Measurements from ENCODE around the gene GALK2. TPM values are rescaled to one million over a fixed set of nuclear protein-coding genes. Genes with fewer than 3 reads are reported as not detected.
"Not testable (repeated sequence)": the region's sequence is repeated elsewhere in the genome, so short reads cannot be mapped to it uniquely, and the experiment has no call there.

The GALK2 gene
- total RNA-seq, 1 donor from 2014 or later = 25.4 TPM

- H3K9me3 Mint-ChIP-seq = no peaks in the 10 kb centered on the region
- TF ChIP-seq CTCF (IDR thresholded peaks at IDR 0.05; ENCODE audit: unreplicated experiment) = no peak
- H3K4me1 Mint-ChIP-seq = no peaks in the 10 kb centered on the region
- H3K27me3 Mint-ChIP-seq (ENCODE audit: low read depth) = no peaks in the 10 kb centered on the region
- H3K4me3 Mint-ChIP-seq = no peak overlapping the region
- no peak overlapping the region for H3K27ac Mint-ChIP-seq
- H3K36me3 Mint-ChIP-seq = peaks cover 19% of the 10 kb centered on the region
- DNase-seq (ENCODE audit: low spot score in 2 of 2, unreplicated experiment in 2 of 2) = no peak
Observed at GRCh38 chr15:49164865-49165264, 5.2 kb upstream of the GALK2 start.

- H3K4me1 Mint-ChIP-seq = peaks cover 3% of the 10 kb centered on the region
- H3K27me3 Mint-ChIP-seq (ENCODE audit: low read depth) = no peaks in the 10 kb centered on the region
- no peak overlapping the region for H3K4me3 Mint-ChIP-seq
- no peak overlapping the region for H3K27ac Mint-ChIP-seq
- H3K9me3 Mint-ChIP-seq = no peaks in the 10 kb centered on the region
- peaks cover 11% of the 10 kb centered on the region for H3K36me3 Mint-ChIP-seq
- TF ChIP-seq CTCF (IDR thresholded peaks at IDR 0.05; ENCODE audit: unreplicated experiment) = no peak
- no peak for DNase-seq (ENCODE audit: low spot score in 2 of 2, unreplicated experiment in 2 of 2)
Observed at GRCh38 chr15:49168016-49168415, 2.0 kb upstream of the GALK2 start.

GRCh38 chr15:49171790-49172189 lies 1.7 kb downstream of the GALK2 start:
- TF ChIP-seq CTCF (IDR thresholded peaks at IDR 0.05; ENCODE audit: unreplicated experiment) = no peak
- H3K27me3 Mint-ChIP-seq (ENCODE audit: low read depth) = no peaks in the 10 kb centered on the region
- no peak for DNase-seq (ENCODE audit: low spot score in 2 of 2, unreplicated experiment in 2 of 2)
- H3K36me3 Mint-ChIP-seq = peaks cover 12% of the 10 kb centered on the region
- H3K4me3 Mint-ChIP-seq = peak overlapping the region; percentile 94
- peaks cover 11% of the 10 kb centered on the region for H3K9me3 Mint-ChIP-seq
- H3K4me1 Mint-ChIP-seq = peaks cover 3% of the 10 kb centered on the region
- H3K27ac Mint-ChIP-seq = peak overlapping the region; percentile 50

GRCh38 chr15:49174902-49175301 lies 4.9 kb downstream of the GALK2 start:
- H3K27ac Mint-ChIP-seq = no peak overlapping the region
- peaks cover 11% of the 10 kb centered on the region for H3K9me3 Mint-ChIP-seq
- peaks cover 16% of the 10 kb centered on the region for H3K36me3 Mint-ChIP-seq
- DNase-seq (ENCODE audit: low spot score in 2 of 2, unreplicated experiment in 2 of 2) = no peak
- no peak overlapping the region for H3K4me3 Mint-ChIP-seq
- peaks cover 3% of the 10 kb centered on the region for H3K4me1 Mint-ChIP-seq
- TF ChIP-seq CTCF (IDR thresholded peaks at IDR 0.05; ENCODE audit: unreplicated experiment) = no peak
- H3K27me3 Mint-ChIP-seq (ENCODE audit: low read depth) = no peaks in the 10 kb centered on the region

- H3K27me3 Mint-ChIP-seq (ENCODE audit: low read depth); DNase-seq (ENCODE audit: low spot score in 2 of 2, unreplicated experiment in 2 of 2); H3K27ac Mint-ChIP-seq; H3K4me1 Mint-ChIP-seq; H3K4me3 Mint-ChIP-seq: not testable (repeated sequence)
- Mint-ChIP-seq H3K36me3 (peaks cover 16% of the 10 kb centered on the region), H3K9me3 (peaks cover 11% of the 10 kb centered on the region)
Observed at GRCh38 chr15:49175582-49176397, 5.7 kb downstream of the GALK2 start.

- H3K27ac Mint-ChIP-seq = no peak overlapping the region
- no peak overlapping the region for H3K4me3 Mint-ChIP-seq
- no peak for DNase-seq (ENCODE audit: low spot score in 2 of 2, unreplicated experiment in 2 of 2)
- peaks cover 21% of the 10 kb centered on the region for H3K9me3 Mint-ChIP-seq
- H3K27me3 Mint-ChIP-seq (ENCODE audit: low read depth) = no peaks in the 10 kb centered on the region
- TF ChIP-seq CTCF (IDR thresholded peaks at IDR 0.05; ENCODE audit: unreplicated experiment) = no peak
- H3K36me3 Mint-ChIP-seq = peaks cover 24% of the 10 kb centered on the region
- no peaks in the 10 kb centered on the region for H3K4me1 Mint-ChIP-seq
Observed at GRCh38 chr15:49178497-49178896, 8.4 kb downstream of the GALK2 start.
